GM12878 (cell line): ENCODE measurements around the gene BBS12. TPM values are rescaled to one million over a fixed set of nuclear protein-coding genes. Genes with fewer than 3 reads are reported as not detected.

Source experiments
- ATAC-seq: fragments of 200-7000 bp; cut with Tn5 transposase; 3 replicates; pipeline ENCODE4 v1.9.1; 2020; ENCODE audit warnings: mild to moderate bottlenecking, moderate library complexity
- BruUV-seq: library from RNA; stranded (reverse); fragments of 400-500 nt; replicated peaks from 2 replicates; lab custom pipeline; 2021; lab: Mats Ljungman, UMichigan
- CTCF ChIA-PET: fragments of 300-600 bp; sonication (Branson Sonifier 250); formaldehyde crosslinking; extraction: SDS; loops from one replicate; lab custom pipeline; 2021; ENCODE audit warnings: inconsistent platforms; lab: Yijun Ruan, JAX
- POLR2A ChIA-PET: fragments of 350-600 bp; formaldehyde crosslinking; extraction: SDS; loops from one replicate; lab custom pipeline; 2021; ENCODE audit warnings: inconsistent platforms; lab: Charles Lee
- RAD21 ChIA-PET: fragments of 300-600 bp; sonication (Branson Sonifier 250); formaldehyde crosslinking; loops from one replicate; lab custom pipeline; 2023; ENCODE audit warnings: antibody characterized with exemption; ENCODE audit not compliant: unreplicated experiment; lab: Charles Lee
- SMC1A ChIA-PET: fragments of 300-600 bp; sonication (Branson Sonifier 250); formaldehyde crosslinking; loops from one replicate; lab custom pipeline; 2023; ENCODE audit not compliant: unreplicated experiment, uncharacterized antibody; lab: Charles Lee
- DNase-seq: peaks from one replicate; pipeline ENCODE4 v3.0.0-alpha.2; 2011; ENCODE audit warnings: low read depth, low spot score
- FAIRE-seq: peaks from 3 replicates; lab custom pipeline; 2011; peaks lifted over from hg19 to GRCh38; lab: Jason Lieb, UNC
- H2AFZ ChIP-seq: 2 replicates; pipeline ENCODE4 v1.6.0; 2011; ENCODE audit warnings: low read depth, low read length, control low read depth; ENCODE audit not compliant: control insufficient read depth
- H3K27ac ChIP-seq: 2 replicates; pipeline ENCODE4 v1.5.1; 2011; ENCODE audit warnings: control low read depth; ENCODE audit not compliant: control insufficient read depth, insufficient read depth
- H3K27me3 ChIP-seq, 2 experiments: replicated peaks in 1 of 2; 2 replicates each; pipeline versions ENCODE4 v1.6.0 to v1.6.1; 2011; ENCODE audit warnings: low read length in 1 of 2; ENCODE audit not compliant: control insufficient read depth in 2 of 2, insufficient read depth in 2 of 2
- H3K36me3 ChIP-seq, 2 experiments: 2 replicates each; pipeline ENCODE4 v1.5.1; 2011; ENCODE audit warnings: low read length in 1 of 2; ENCODE audit not compliant: control insufficient read depth in 2 of 2, insufficient read depth in 2 of 2
- H3K4me1 ChIP-seq: 2 replicates; pipeline ENCODE4 v1.6.1; 2011; ENCODE audit warnings: mild to moderate bottlenecking, low read length, moderate library complexity, mixed read lengths; ENCODE audit not compliant: control insufficient read depth, insufficient read depth
- H3K4me2 ChIP-seq: 2 replicates; pipeline ENCODE4 v1.6.0; 2011; ENCODE audit warnings: control low read depth; ENCODE audit not compliant: control insufficient read depth, insufficient read depth
- H3K4me3 ChIP-seq: fragments of 200-600 bp; sonication (generic); 2 replicates; pipeline ENCODE4 v1.5.1; 2016
- H3K79me2 ChIP-seq: 2 replicates; pipeline ENCODE4 v1.6.0; 2011; ENCODE audit warnings: low read length; ENCODE audit not compliant: control insufficient read depth, insufficient read depth
- H3K9ac ChIP-seq: 2 replicates; pipeline ENCODE4 v1.8.0; 2011; ENCODE audit warnings: low read length, control low read depth, mixed read lengths; ENCODE audit not compliant: control insufficient read depth, insufficient read depth
- H3K9me3 ChIP-seq: replicated peaks from 3 replicates; pipeline ENCODE4 v1.5.1; 2011; ENCODE audit warnings: mild to moderate bottlenecking, low read length; ENCODE audit not compliant: control insufficient read depth, insufficient read depth
- H4K20me1 ChIP-seq: 2 replicates; pipeline ENCODE4 v1.6.0; 2011; ENCODE audit not compliant: control insufficient read depth, insufficient read depth
- EZH2 ChIP-seq: IDR thresholded peaks from 2 replicates; pipeline ENCODE4 v1.6.1; 2012; ENCODE audit warnings: low read depth, mild to moderate bottlenecking, control low read depth, inconsistent platforms, low read length, borderline replicate concordance; ENCODE audit not compliant: control insufficient read depth
- JUNB ChIP-seq: IDR thresholded peaks from 2 replicates; pipeline ENCODE4 v1.6.1; 2016; ENCODE audit warnings: antibody characterized with exemption, mild to moderate bottlenecking
- NBN ChIP-seq: fragments of 450-650 bp; IDR thresholded peaks from 2 replicates; pipeline ENCODE4 v1.6.1; 2016
- NR2C1 ChIP-seq: fragments of 450-650 bp; IDR thresholded peaks from 2 replicates; pipeline ENCODE4 v1.6.1; 2017; ENCODE audit warnings: antibody characterized with exemption, mild to moderate bottlenecking, moderate library complexity
- PKNOX1 ChIP-seq: fragments of 450-650 bp; IDR thresholded peaks from 2 replicates; pipeline ENCODE4 v1.6.1; 2016; ENCODE audit warnings: mild to moderate bottlenecking
- SPI1 ChIP-seq: IDR thresholded peaks from 2 replicates; pipeline ENCODE4 v1.6.1; 2011; ENCODE audit warnings: low read depth, mild to moderate bottlenecking, low read length, moderate library complexity, borderline replicate concordance; ENCODE audit not compliant: insufficient read depth
- ZNF24 ChIP-seq: fragments of 450-650 bp; IDR thresholded peaks from 2 replicates; pipeline ENCODE4 v1.6.1; 2017; ENCODE audit warnings: antibody characterized with exemption, mild to moderate bottlenecking
- ZZZ3 ChIP-seq: IDR thresholded peaks from 2 replicates; pipeline ENCODE4 v1.6.1; 2011; ENCODE audit warnings: low read depth; ENCODE audit not compliant: control insufficient read depth, insufficient read length
- WGBS: methylation state at CpG from one replicate; pipeline ENCODE4 v1.1.6; 2016; ENCODE audit warnings: low lambda C conversion rate; ENCODE audit not compliant: insufficient replicate concordance, insufficient coverage; ENCODE audit errors: missing lambda C conversion rate; 5-methylcytosine and 5-hydroxymethylcytosine counted together
- in situ Hi-C: fragments of 300-500 bp; cut with MboI; formaldehyde crosslinking; loops from 9 replicates; pipeline ENCODE4 v1.14.3; 2018; ENCODE audit warnings: mixed read lengths
- intact Hi-C: fragments of 100-400 bp; cut with micrococcal nuclease; formaldehyde crosslinking; loops from one replicate; pipeline ENCODE4 v1.14.2; 2022; ENCODE audit not compliant: unreplicated experiment
- polyA plus RNA-seq, 11 experiments: library from polyadenylated mRNA; depleted of rRNA in 4 of 11; unstranded in 6 of 11; stranded (reverse) in 5 of 11; fragments of >200 nt; fragmentation: Nextera tagmentation in 4 of 11; fragmentation: Illumina TruSeq in 1 of 11; extraction: Ambion mirVana in 4 of 11; extraction: Trizol in 1 of 11; gene quantifications; 1 replicate in 1 of 11; 2 replicates in 10 of 11; pipeline versions ENCODE4 v1.2.1 to v1.2.3, GENCODE V29; 2011 to 2016; ENCODE audit warnings: inconsistent platforms in 2 of 11, missing spikeins in 2 of 11, low read depth in 1 of 11
- total RNA-seq, 4 experiments: library from RNA; depleted of rRNA in 3 of 4; stranded (reverse); fragments of >200 nt in 3 of 4; fragmentation: Illumina TruSeq in 1 of 4; extraction: Trizol in 1 of 4; gene quantifications; 2 replicates each; pipeline versions ENCODE4 v1.2.1 to v1.2.3, GENCODE V29; 2013 to 2021
- TF ChIP-seq, protein P1 (sequence below): fragments of 450-650 bp; formaldehyde crosslinking; IDR thresholded peaks from 2 replicates; pipeline ENCODE4 v1.4.0; 2020; ENCODE audit warnings: mild to moderate bottlenecking, moderate library complexity
- TF ChIP-seq, protein P2 (sequence below): fragments of 450-650 bp; IDR thresholded peaks from 2 replicates; pipeline ENCODE4 v1.6.1; 2018; ENCODE audit warnings: borderline replicate concordance, mild to moderate bottlenecking; ENCODE audit not compliant: partially characterized antibody

BBS12 gene
- total and polyA plus RNA-seq, 10 of the 15 experiments (the other 5 are each of a cell fraction or from before 2014, with no cell fraction given): 0.15 to 0.63 (median 0.42) TPM

GRCh38 chr4:122711919-122712318 is 20.6 kb upstream of the BBS12 start:
- ChIA-PET CTCF (no interaction called here), SMC1A (interaction anchor here (0.6 to 1.4 kb wide), 3 partner anchors 21 to 118 kb away, joined by 3 to 6 read pairs (median 3); partner anchors contain the start of gene BBS12), RAD21 (no interaction called here), POLR2A (interaction anchor here (0.5 kb wide), 1 partner anchor 605 kb away, joined by 5 read pairs; no protein-coding TSS in a partner anchor)
- DNase-seq: no peak
- FAIRE-seq: no peak
- Histone ChIP-seq H3K9me3 (no peaks in the 10 kb centered on the region), H3K4me2 (no peak overlapping the region), H3K9ac (no peak overlapping the region), H3K79me2 (no peaks in the 10 kb centered on the region), H2AFZ (no peak overlapping the region), H3K4me3 (no peak overlapping the region), H3K27ac (no peak overlapping the region), H4K20me1 (no peaks in the 10 kb centered on the region), H3K36me3 (no peaks in the 10 kb centered on the region), H3K4me1 (peaks cover 22% of the 10 kb centered on the region), H3K27me3 (no peaks in the 10 kb centered on the region)
- no peak for ATAC-seq
- BruUV-seq: no TSS peak
- in situ Hi-C loops (no loop called here), intact Hi-C loops (no loop called here)
- TF ChIP-seq PKNOX1: no peak
- TF ChIP-seq SPI1: no peak
- no peak for TF ChIP-seq JUNB
- no peak for TF ChIP-seq NBN
- no peak for TF ChIP-seq ZZZ3

DNA sequence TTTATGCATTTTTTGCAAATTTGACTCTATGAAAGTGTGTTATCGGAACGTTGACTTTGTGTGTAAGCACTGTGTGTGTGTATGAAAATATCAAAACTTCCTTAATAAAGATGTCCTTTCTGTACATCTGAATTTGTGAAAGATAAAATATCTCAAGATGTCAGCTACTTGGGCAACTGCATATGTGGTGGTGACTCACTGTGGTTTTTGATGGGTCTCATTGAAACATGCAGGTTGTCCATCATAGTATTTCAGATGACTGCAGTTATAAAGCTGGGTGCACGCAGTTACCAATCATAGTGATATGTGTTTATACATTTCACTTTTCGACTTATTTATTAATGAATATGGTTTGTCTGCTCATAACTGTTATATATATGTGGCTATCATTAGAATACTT is 19.7 kb upstream of the BBS12 start:
- ATAC-seq (peak; percentile 21; the same call in 1 of the 3 replicates), FAIRE-seq (no peak), DNase-seq (no peak)
- 71% methylated on average over 4 of the region's 4 CpGs for WGBS
- Histone ChIP-seq H2AFZ (no peak overlapping the region), H3K9me3 (no peaks in the 10 kb centered on the region), H3K27ac (no peak overlapping the region), H3K27me3 (no peaks in the 10 kb centered on the region), H4K20me1 (no peaks in the 10 kb centered on the region), H3K36me3 (no peaks in the 10 kb centered on the region), H3K79me2 (no peaks in the 10 kb centered on the region), H3K4me1 (peaks cover 22% of the 10 kb centered on the region), H3K4me2 (no peak overlapping the region), H3K9ac (no peak overlapping the region), H3K4me3 (no peak overlapping the region)
- no TSS peak for BruUV-seq
- intact Hi-C loops: no loop called here
- ChIA-PET RAD21 (no interaction called here), POLR2A (no interaction called here), CTCF (interaction anchor here (1.0 to 1.4 kb wide), 2 partner anchors 19 to 110 kb away, joined by 3 to 4 read pairs; partner anchors contain the start of gene BBS12), SMC1A (no interaction called here)
- in situ Hi-C loops: no loop called here
- TF ChIP-seq EZH2 (no peak), NR2C1 (no peak), ZNF24 (no peak)
- TF ChIP-seq, protein P1, sequence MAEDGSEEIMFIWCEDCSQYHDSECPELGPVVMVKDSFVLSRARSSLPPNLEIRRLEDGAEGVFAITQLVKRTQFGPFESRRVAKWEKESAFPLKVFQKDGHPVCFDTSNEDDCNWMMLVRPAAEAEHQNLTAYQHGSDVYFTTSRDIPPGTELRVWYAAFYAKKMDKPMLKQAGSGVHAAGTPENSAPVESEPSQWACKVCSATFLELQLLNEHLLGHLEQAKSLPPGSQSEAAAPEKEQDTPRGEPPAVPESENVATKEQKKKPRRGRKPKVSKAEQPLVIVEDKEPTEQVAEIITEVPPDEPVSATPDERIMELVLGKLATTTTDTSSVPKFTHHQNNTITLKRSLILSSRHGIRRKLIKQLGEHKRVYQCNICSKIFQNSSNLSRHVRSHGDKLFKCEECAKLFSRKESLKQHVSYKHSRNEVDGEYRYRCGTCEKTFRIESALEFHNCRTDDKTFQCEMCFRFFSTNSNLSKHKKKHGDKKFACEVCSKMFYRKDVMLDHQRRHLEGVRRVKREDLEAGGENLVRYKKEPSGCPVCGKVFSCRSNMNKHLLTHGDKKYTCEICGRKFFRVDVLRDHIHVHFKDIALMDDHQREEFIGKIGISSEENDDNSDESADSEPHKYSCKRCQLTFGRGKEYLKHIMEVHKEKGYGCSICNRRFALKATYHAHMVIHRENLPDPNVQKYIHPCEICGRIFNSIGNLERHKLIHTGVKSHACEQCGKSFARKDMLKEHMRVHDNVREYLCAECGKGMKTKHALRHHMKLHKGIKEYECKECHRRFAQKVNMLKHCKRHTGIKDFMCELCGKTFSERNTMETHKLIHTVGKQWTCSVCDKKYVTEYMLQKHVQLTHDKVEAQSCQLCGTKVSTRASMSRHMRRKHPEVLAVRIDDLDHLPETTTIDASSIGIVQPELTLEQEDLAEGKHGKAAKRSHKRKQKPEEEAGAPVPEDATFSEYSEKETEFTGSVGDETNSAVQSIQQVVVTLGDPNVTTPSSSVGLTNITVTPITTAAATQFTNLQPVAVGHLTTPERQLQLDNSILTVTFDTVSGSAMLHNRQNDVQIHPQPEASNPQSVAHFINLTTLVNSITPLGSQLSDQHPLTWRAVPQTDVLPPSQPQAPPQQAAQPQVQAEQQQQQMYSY (CRISPR knock-in tag): no peak
- TF ChIP-seq, protein P2, sequence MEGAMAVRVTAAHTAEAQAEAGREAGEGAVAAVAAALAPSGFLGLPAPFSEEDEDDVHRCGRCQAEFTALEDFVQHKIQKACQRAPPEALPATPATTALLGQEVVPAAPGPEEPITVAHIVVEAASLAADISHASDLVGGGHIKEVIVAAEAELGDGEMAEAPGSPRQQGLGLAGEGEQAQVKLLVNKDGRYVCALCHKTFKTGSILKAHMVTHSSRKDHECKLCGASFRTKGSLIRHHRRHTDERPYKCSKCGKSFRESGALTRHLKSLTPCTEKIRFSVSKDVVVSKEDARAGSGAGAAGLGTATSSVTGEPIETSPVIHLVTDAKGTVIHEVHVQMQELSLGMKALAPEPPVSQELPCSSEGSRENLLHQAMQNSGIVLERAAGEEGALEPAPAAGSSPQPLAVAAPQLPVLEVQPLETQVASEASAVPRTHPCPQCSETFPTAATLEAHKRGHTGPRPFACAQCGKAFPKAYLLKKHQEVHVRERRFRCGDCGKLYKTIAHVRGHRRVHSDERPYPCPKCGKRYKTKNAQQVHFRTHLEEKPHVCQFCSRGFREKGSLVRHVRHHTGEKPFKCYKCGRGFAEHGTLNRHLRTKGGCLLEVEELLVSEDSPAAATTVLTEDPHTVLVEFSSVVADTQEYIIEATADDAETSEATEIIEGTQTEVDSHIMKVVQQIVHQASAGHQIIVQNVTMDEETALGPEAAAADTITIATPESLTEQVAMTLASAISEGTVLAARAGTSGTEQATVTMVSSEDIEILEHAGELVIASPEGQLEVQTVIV: no peak
